A673 (cell line): ENCODE results near the gene MRPL34.

Experiments used
- CTCF ChIP-seq: fragments of 300-800, 200-600 bp; sonication (generic); conservative IDR thresholded peaks from 2 replicates; pipeline ENCODE4 v1.5.1; 2017; ENCODE audit warnings: low read depth, mild to moderate bottlenecking, antibody characterized with exemption, low read length, moderate library complexity, mixed read lengths
- EZH2 ChIP-seq: fragments of 200-600 bp; sonication (generic); IDR thresholded peaks from 2 replicates; pipeline ENCODE4 v1.6.1; 2017; ENCODE audit warnings: borderline replicate concordance, low read depth, mild to moderate bottlenecking, mixed read lengths, antibody characterized with exemption, low read length; ENCODE audit not compliant: poor library complexity, severe bottlenecking

GRCh38 chr19:17332677-17333581, 27.3 kb downstream of the MRPL34 start:
- TF ChIP-seq CTCF (no peak), EZH2 (no peak)
